B cell (primary cell): ENCODE results near the gene SIDT2. TPM values are rescaled to one million over a fixed set of nuclear protein-coding genes. Genes with fewer than 3 reads are reported as not detected.

Experiments
- ATAC-seq: fragments of 200-7000 bp; cut with Tn5 transposase; one replicate; pipeline ENCODE4 v1.10.0; 2021; ENCODE audit warnings: low read depth, mild to moderate bottlenecking, moderate number of reproducible peaks, moderate library complexity
- CTCF ChIA-PET: fragments of 350-600 bp; sonication (Branson Sonifier 250); formaldehyde crosslinking; loops from one replicate; lab custom pipeline; 2021; ENCODE audit warnings: antibody characterized with exemption, inconsistent platforms; lab: Charles Lee
- POLR2A ChIA-PET: fragments of 350-600 bp; sonication (Branson Sonifier 250); formaldehyde crosslinking; loops from one replicate; lab custom pipeline; 2021; ENCODE audit warnings: antibody characterized with exemption; lab: Charles Lee
- DNase-seq: peaks from one replicate; pipeline ENCODE4 v3.0.0; 2013
- H2AFZ ChIP-seq: 2 replicates; pipeline ENCODE4 v1.6.1; 2012; ENCODE audit warnings: mild to moderate bottlenecking, low read depth, low read length; ENCODE audit not compliant: insufficient read depth, poor library complexity, severe bottlenecking
- H3K27ac ChIP-seq, 2 donors: 1 replicate in 1 of 2; 2 replicates in 1 of 2; pipeline ENCODE4 v1.5.1; 2012 to 2013; ENCODE audit warnings: low read length in 2 of 2, mild to moderate bottlenecking in 2 of 2, moderate library complexity in 1 of 2
- H3K27me3 ChIP-seq, 4 experiments: fragments of 200-600 bp in 1 of 4; sonication (generic) in 1 of 4; replicated peaks in 1 of 4; 1 replicate in 2 of 4; 2 replicates in 2 of 4; pipeline versions ENCODE4 v1.6.1 to v1.7.0; 2013 to 2016; ENCODE audit warnings: low read length in 3 of 4, mild to moderate bottlenecking in 2 of 4, mixed read lengths in 1 of 4, moderate library complexity in 1 of 4; ENCODE audit not compliant: insufficient read depth in 4 of 4, control insufficient read depth in 3 of 4; ENCODE audit errors: control extremely low read depth in 1 of 4
- H3K36me3 ChIP-seq, 2 experiments: replicated peaks in 1 of 2; 1 replicate in 1 of 2; 2 replicates in 1 of 2; pipeline versions ENCODE4 v1.6.1 to v1.7.1; 2013; ENCODE audit warnings: low read length in 1 of 2; ENCODE audit not compliant: insufficient read depth in 2 of 2, control insufficient read depth in 1 of 2; ENCODE audit errors: control extremely low read depth in 1 of 2, extremely low read depth in 1 of 2
- H3K4me1 ChIP-seq, 2 donors: fragments of 200-600 bp in 1 of 2; sonication (generic) in 1 of 2; 1 replicate in 1 of 2; 2 replicates in 1 of 2; pipeline versions ENCODE4 v1.5.1 to v1.6.1; 2013 to 2017; ENCODE audit warnings: low read length in 2 of 2; ENCODE audit not compliant: control insufficient read depth in 2 of 2, insufficient read depth in 2 of 2
- H3K4me2 ChIP-seq: replicated peaks from 2 replicates; pipeline ENCODE3; 2012; ENCODE audit warnings: mild to moderate bottlenecking, low read depth, low read length; ENCODE audit not compliant: poor library complexity, severe bottlenecking
- H3K4me3 ChIP-seq, 5 experiments: fragments of 200-600 bp in 1 of 5; sonication (generic) in 1 of 5; 1 replicate in 3 of 5; 2 replicates in 2 of 5; pipeline versions ENCODE4 v1.5.1 to v1.7.0; 2011 to 2016; ENCODE audit warnings: low read length in 4 of 5, mild to moderate bottlenecking in 4 of 5, low read depth in 2 of 5, control low read depth in 1 of 5, moderate library complexity in 1 of 5; ENCODE audit not compliant: insufficient read depth in 1 of 5; ENCODE audit errors: control extremely low read depth in 1 of 5, extremely low read depth in 1 of 5
- H3K79me2 ChIP-seq: fragments of 200-600 bp; sonication (generic); one replicate; pipeline ENCODE4 v1.6.0; 2016; ENCODE audit warnings: low read length; ENCODE audit not compliant: control insufficient read depth, insufficient read depth
- H3K9ac ChIP-seq: fragments of 200-600 bp; sonication (generic); 2 replicates; pipeline ENCODE4 v1.6.1; 2017; ENCODE audit warnings: mild to moderate bottlenecking, low read length, moderate library complexity
- H3K9me3 ChIP-seq, 3 donors: one replicate each; pipeline versions ENCODE4 v1.6.1 to v1.7.1; 2013; ENCODE audit warnings: low read length in 2 of 3; ENCODE audit not compliant: control insufficient read depth in 2 of 3, insufficient read depth in 1 of 3; ENCODE audit errors: control extremely low read depth in 1 of 3
- H4K20me1 ChIP-seq: 2 replicates; pipeline ENCODE4 v1.6.0; 2012; ENCODE audit warnings: mild to moderate bottlenecking, low read length; ENCODE audit not compliant: insufficient read depth, control insufficient read depth, poor library complexity, severe bottlenecking
- H3K27ac Mint-ChIP-seq: one replicate; pipeline ENCODE4 v1.8.0; 2021; ENCODE audit warnings: mixed read lengths
- H3K27me3 Mint-ChIP-seq: one replicate; pipeline ENCODE4 v1.8.0; 2021; ENCODE audit warnings: mixed read lengths
- H3K4me1 Mint-ChIP-seq: one replicate; pipeline ENCODE4 v1.8.0; 2021; ENCODE audit warnings: mixed read lengths
- H3K4me3 Mint-ChIP-seq: one replicate; pipeline ENCODE4 v1.8.0; 2021; ENCODE audit warnings: mixed read lengths
- H3K9me3 Mint-ChIP-seq: one replicate; pipeline ENCODE4 v1.8.0; 2022; ENCODE audit warnings: mixed read lengths; ENCODE audit not compliant: insufficient read depth
- EZH2 ChIP-seq: IDR thresholded peaks from 2 replicates; pipeline ENCODE4 v1.6.1; 2012; ENCODE audit warnings: borderline replicate concordance, low read depth, mild to moderate bottlenecking, moderate library complexity, low read length; ENCODE audit not compliant: insufficient read depth, poor library complexity, severe bottlenecking
- WGBS: methylation state at CpG from one replicate; pipeline ENCODE4 v1.1.5; 2013; ENCODE audit warnings: missing lambda C conversion rate; ENCODE audit not compliant: insufficient coverage; 5-methylcytosine and 5-hydroxymethylcytosine counted together
- intact Hi-C: fragments of 100-400 bp; cut with micrococcal nuclease; formaldehyde crosslinking; loops from one replicate; pipeline ENCODE4 v1.10.0; 2022
- polyA plus RNA-seq: library from polyadenylated mRNA; depleted of rRNA; stranded (reverse); fragments of >200 nt; gene quantifications from 2 replicates; pipeline ENCODE4 v1.2.3, GENCODE V29; 2012
- total RNA-seq, 2 donors: library from RNA; stranded (reverse); fragments of 120-200 nt in 1 of 2; gene quantifications; 1 replicate in 1 of 2; 2 replicates in 1 of 2; pipeline versions ENCODE4 v1.2.3 to v1.2.4, GENCODE V29; 2013 to 2022
- TF ChIP-seq, protein P1 (sequence below): fragments of 200-600 bp; IDR thresholded peaks from one replicate; pipeline ENCODE4 v1.8.0; 2022; ENCODE audit warnings: antibody characterized with exemption, mild to moderate bottlenecking

SIDT2 gene
- total and polyA plus RNA-seq, 2 donors (not counting 1 experiment from before 2014, with no cell fraction given), result 78.9 to 241 TPM

DNA sequence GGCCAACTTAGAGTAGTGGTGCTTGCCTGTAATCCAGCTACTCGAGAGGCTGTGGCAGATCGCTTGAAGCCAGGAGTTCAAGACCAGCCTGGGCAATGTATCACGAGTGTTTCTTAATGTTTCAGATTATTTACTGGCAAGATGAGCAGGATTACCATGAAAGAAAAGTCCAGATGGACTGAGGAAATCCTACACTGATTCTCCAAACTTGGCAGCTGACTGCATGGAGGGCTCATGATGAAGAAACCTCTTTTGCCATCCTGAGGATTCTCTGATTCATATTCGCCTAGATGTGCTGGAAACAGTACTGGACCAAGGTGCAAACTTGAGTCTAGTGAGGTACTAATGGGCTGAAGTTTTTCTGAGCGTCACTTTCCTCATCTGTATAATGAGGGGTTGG is 2.8 kb upstream of the SIDT2 start:
- Histone ChIP-seq H3K4me3 (no peak overlapping the region), H3K79me2 (peaks cover 16% of the 10 kb centered on the region), H3K4me2 (no peak overlapping the region), H3K36me3 (peaks cover 0 to 11% of the 10 kb centered on the region in 2 experiments), H3K27me3 (no peaks in the 10 kb centered on the region), H2AFZ (no peak overlapping the region), H3K9me3 (no peaks in the 10 kb centered on the region), H3K4me1 (peaks cover 17 to 24% of the 10 kb centered on the region in 2 donors), H4K20me1 (no peaks in the 10 kb centered on the region), H3K27ac (no peak overlapping the region), H3K9ac (no peak overlapping the region)
- POLR2A ChIA-PET, result interaction anchor here (0.5 to 1.2 kb wide), 2 partner anchors 10 to 51 kb away, joined by 3 to 7 read pairs; no protein-coding TSS in a partner anchor
- intact Hi-C loops, result no loop called here
- Mint-ChIP-seq H3K27me3 (no peaks in the 10 kb centered on the region), H3K9me3 (no peaks in the 10 kb centered on the region), H3K27ac (peak overlapping the region; percentile 17), H3K4me1 (peaks cover 24% of the 10 kb centered on the region), H3K4me3 (no peak overlapping the region)
- CTCF ChIA-PET, result interaction anchor here (1.1 to 14.8 kb wide), 3 partner anchors 9 to 48 kb away, joined by 4 to 309 read pairs (median 4); partner anchors contain the start of genes PCSK7 and RNF214
- TF ChIP-seq, protein P1, sequence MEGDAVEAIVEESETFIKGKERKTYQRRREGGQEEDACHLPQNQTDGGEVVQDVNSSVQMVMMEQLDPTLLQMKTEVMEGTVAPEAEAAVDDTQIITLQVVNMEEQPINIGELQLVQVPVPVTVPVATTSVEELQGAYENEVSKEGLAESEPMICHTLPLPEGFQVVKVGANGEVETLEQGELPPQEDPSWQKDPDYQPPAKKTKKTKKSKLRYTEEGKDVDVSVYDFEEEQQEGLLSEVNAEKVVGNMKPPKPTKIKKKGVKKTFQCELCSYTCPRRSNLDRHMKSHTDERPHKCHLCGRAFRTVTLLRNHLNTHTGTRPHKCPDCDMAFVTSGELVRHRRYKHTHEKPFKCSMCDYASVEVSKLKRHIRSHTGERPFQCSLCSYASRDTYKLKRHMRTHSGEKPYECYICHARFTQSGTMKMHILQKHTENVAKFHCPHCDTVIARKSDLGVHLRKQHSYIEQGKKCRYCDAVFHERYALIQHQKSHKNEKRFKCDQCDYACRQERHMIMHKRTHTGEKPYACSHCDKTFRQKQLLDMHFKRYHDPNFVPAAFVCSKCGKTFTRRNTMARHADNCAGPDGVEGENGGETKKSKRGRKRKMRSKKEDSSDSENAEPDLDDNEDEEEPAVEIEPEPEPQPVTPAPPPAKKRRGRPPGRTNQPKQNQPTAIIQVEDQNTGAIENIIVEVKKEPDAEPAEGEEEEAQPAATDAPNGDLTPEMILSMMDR, result no peak
- TF ChIP-seq EZH2, result no peak
- DNase-seq (no peak), ATAC-seq (no peak)
- WGBS, result 100% methylated on average over 5 of the region's 5 CpGs

DNA sequence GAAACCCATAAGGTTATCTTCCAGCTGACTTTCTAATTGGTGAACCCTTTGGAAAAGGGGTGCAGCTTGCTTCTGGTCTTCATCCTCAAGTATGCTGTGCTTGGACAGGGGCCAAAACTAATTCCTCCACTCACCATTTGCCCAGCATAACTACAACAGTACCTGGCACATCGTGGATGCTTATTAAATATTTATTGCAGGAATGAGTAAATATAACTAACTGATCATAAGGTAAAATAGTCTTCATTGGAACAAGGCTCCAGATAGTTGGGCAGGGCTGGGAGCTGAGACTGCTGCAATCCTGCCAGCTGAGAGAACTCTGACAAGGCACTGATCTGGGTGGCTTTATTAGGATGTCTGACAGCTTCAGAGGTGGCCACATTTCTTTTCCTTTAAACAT is 2.4 kb upstream of the SIDT2 start:
- intact Hi-C loops, result no loop called here
- Mint-ChIP-seq H3K4me1 (peaks cover 28% of the 10 kb centered on the region), H3K27ac (peak overlapping the region; percentile 15), H3K4me3 (no peak overlapping the region), H3K27me3 (no peaks in the 10 kb centered on the region), H3K9me3 (no peaks in the 10 kb centered on the region)
- no peaks in the 10 kb centered on the region for H3K9me3 ChIP-seq
- peaks cover 20% of the 10 kb centered on the region for H3K79me2 ChIP-seq
- no peak for ATAC-seq
- no CpG with 5 or more reads among the region's 1 CpG for WGBS
- H3K27ac ChIP-seq, result no peak overlapping the region
- no peaks in the 10 kb centered on the region for H3K27me3 ChIP-seq
- H4K20me1 ChIP-seq, result no peaks in the 10 kb centered on the region
- ChIA-PET CTCF (interaction anchor here (0.7 to 14.8 kb wide), 4 partner anchors 10 to 47 kb away, joined by 4 to 309 read pairs (median 4); partner anchors contain the start of genes PCSK7 and RNF214), POLR2A (interaction anchor here (0.5 kb wide), 1 partner anchor 9 kb away, joined by 7 read pairs; no protein-coding TSS in a partner anchor)
- H3K36me3 ChIP-seq, result peaks cover 0 to 12% of the 10 kb centered on the region in 2 experiments
- DNase-seq, result no peak
- H3K4me2 ChIP-seq, result no peak overlapping the region
- no peak overlapping the region for H3K4me3 ChIP-seq
- no peak for TF ChIP-seq EZH2
- TF ChIP-seq, protein P1, result no peak
- H3K9ac ChIP-seq, result no peak overlapping the region
- H3K4me1 ChIP-seq, result peaks cover 21 to 28% of the 10 kb centered on the region in 2 donors
- no peak overlapping the region for H2AFZ ChIP-seq
